ENCODE measurements around the gene ADORA3. TPM values are rescaled to one million over a fixed set of nuclear protein-coding genes. Genes with fewer than 3 reads are reported as not detected.
A peak's percentile ranks its signal among the peaks of the same experiment; 100 is the strongest.

ADORA3 gene
- total and polyA plus RNA-seq, 2 donors (not counting 1 experiment from before 2014, with no cell fraction given) = not detected

DNA sequence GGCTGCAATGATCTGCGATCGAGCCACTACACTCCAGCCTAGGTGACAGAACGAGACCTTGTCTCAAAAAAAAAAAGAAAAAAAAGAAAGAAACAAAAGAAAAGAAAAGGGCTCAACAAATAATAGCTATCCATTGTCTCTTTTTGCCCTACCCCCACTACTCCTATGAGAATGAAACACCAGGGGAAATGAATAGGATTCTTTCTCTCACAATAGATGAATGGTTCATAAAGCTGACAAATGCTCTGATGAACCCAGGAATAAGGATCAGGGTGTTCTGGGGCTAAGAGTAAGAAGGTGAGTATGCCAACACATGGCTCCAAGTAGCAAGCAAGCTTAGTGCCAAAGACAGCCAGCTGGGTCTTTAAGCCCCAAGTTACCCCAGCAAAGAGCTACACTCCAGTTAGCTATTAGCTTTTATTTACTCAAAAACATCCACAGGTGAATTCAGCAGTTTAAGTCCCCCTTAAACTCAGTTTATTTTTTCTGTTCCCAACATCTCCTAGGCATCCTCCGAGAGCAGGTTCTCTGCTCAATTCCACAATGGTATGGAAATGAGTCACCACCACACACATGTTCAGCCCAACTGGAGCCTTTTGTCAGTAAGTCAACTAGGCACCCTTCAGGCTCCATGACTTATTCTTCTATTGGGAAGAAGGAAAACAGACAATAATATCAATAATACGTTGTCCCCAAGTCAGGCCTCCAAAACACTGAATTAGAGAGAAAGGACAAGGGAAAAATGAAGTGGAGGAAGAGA lies 4.2 kb downstream of the ADORA3 start:
- TF ChIP-seq, protein P1, sequence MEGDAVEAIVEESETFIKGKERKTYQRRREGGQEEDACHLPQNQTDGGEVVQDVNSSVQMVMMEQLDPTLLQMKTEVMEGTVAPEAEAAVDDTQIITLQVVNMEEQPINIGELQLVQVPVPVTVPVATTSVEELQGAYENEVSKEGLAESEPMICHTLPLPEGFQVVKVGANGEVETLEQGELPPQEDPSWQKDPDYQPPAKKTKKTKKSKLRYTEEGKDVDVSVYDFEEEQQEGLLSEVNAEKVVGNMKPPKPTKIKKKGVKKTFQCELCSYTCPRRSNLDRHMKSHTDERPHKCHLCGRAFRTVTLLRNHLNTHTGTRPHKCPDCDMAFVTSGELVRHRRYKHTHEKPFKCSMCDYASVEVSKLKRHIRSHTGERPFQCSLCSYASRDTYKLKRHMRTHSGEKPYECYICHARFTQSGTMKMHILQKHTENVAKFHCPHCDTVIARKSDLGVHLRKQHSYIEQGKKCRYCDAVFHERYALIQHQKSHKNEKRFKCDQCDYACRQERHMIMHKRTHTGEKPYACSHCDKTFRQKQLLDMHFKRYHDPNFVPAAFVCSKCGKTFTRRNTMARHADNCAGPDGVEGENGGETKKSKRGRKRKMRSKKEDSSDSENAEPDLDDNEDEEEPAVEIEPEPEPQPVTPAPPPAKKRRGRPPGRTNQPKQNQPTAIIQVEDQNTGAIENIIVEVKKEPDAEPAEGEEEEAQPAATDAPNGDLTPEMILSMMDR (conservative IDR thresholded peaks at IDR 0.05 in 1 of 2, IDR thresholded peaks at IDR 0.05 in 1 of 2; ENCODE audit: low read depth in 1 of 2, low read length in 2 of 2) = no peak
- no peak for TF ChIP-seq EZH2 (IDR thresholded peaks at IDR 0.05; ENCODE audit: low read length, missing control alignments)
- Histone ChIP-seq H3K27ac (ENCODE audit: insufficient read depth, low read length) (no peak overlapping the region), H3K4me3 (replicated peaks in 1 of 4; ENCODE audit: control extremely low read depth in 1 of 4, insufficient read depth in 1 of 4, low read depth in 3 of 4, low read length in 4 of 4) (no peak overlapping the region), H3K4me1 (ENCODE audit: control insufficient read depth, extremely low read depth, insufficient read depth, low read length) (no peaks in the 10 kb centered on the region), H3K27me3 (ENCODE audit: control insufficient read depth, insufficient read depth, low read length) (peaks cover 11% of the 10 kb centered on the region), H3K9me3 (ENCODE audit: control insufficient read depth, insufficient read depth, low read depth, low read length) (no peaks in the 10 kb centered on the region), H3K79me2 (ENCODE audit: control insufficient read depth, insufficient read depth, low read length) (no peaks in the 10 kb centered on the region), H4K20me1 (ENCODE audit: control insufficient read depth, extremely low read depth, insufficient read depth, low read length) (no peaks in the 10 kb centered on the region), H3K9ac (ENCODE audit: insufficient read depth, low read length) (no peak overlapping the region), H3K36me3 (ENCODE audit: control insufficient read depth, insufficient read depth, low read length) (no peaks in the 10 kb centered on the region), H3K4me2 (ENCODE audit: extremely low read depth, insufficient read depth, low read length) (no peak overlapping the region), H2AFZ (ENCODE audit: low read length) (no peak overlapping the region)
- DNase-seq (ENCODE audit: low read depth in 2 of 2) = peak in 1 of 2 donors; percentile 10

- Histone ChIP-seq H2AFZ (ENCODE audit: low read length) (no peak overlapping the region), H3K27ac (ENCODE audit: insufficient read depth, low read length) (no peak overlapping the region), H3K9ac (ENCODE audit: insufficient read depth, low read length) (no peak overlapping the region), H4K20me1 (ENCODE audit: control insufficient read depth, extremely low read depth, insufficient read depth, low read length) (no peaks in the 10 kb centered on the region), H3K4me1 (ENCODE audit: control insufficient read depth, extremely low read depth, insufficient read depth, low read length) (no peaks in the 10 kb centered on the region), H3K4me2 (ENCODE audit: extremely low read depth, insufficient read depth, low read length) (no peak overlapping the region), H3K27me3 (ENCODE audit: control insufficient read depth, insufficient read depth, low read length) (peaks cover 20% of the 10 kb centered on the region), H3K79me2 (ENCODE audit: control insufficient read depth, insufficient read depth, low read length) (no peaks in the 10 kb centered on the region), H3K36me3 (ENCODE audit: control insufficient read depth, insufficient read depth, low read length) (no peaks in the 10 kb centered on the region), H3K9me3 (ENCODE audit: control insufficient read depth, insufficient read depth, low read depth, low read length) (no peaks in the 10 kb centered on the region), H3K4me3 (replicated peaks in 1 of 4; ENCODE audit: control extremely low read depth in 1 of 4, insufficient read depth in 1 of 4, low read depth in 3 of 4, low read length in 4 of 4) (no peak overlapping the region)
- no peak for DNase-seq (ENCODE audit: low read depth in 2 of 2)
- TF ChIP-seq EZH2 (IDR thresholded peaks at IDR 0.05; ENCODE audit: low read length, missing control alignments) = no peak
- TF ChIP-seq, protein P1 (conservative IDR thresholded peaks at IDR 0.05 in 1 of 2, IDR thresholded peaks at IDR 0.05 in 1 of 2; ENCODE audit: low read depth in 1 of 2, low read length in 2 of 2) = no peak
These were observed 5.8 kb downstream of the ADORA3 start for GRCh38 chr1:111497592-111497991.

DNA sequence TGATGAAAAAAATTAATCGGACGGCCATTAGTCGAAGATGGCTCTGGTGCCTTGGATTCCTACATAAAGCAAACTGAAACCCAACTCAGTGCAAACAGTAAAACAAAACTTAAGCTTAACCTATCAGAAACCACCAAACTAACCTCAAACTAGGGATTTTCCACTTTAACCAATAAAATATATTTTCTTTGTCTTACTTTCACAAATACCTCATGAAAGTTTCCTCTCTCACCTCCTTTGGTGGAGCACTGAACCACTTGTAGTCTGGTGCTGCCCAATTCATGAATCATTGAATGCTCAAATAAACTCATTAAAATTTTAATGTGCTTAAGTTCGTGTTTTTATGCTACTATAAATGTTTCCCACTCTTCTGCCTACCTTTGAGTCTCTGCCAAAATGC lies 7.0 kb downstream of the ADORA3 start:
- Histone ChIP-seq H3K27me3 (ENCODE audit: control insufficient read depth, insufficient read depth, low read length) (peaks cover 20% of the 10 kb centered on the region), H3K9ac (ENCODE audit: insufficient read depth, low read length) (no peak overlapping the region), H3K4me3 (replicated peaks in 1 of 4; ENCODE audit: control extremely low read depth in 1 of 4, insufficient read depth in 1 of 4, low read depth in 3 of 4, low read length in 4 of 4) (no peak overlapping the region), H3K4me2 (ENCODE audit: extremely low read depth, insufficient read depth, low read length) (no peak overlapping the region), H3K79me2 (ENCODE audit: control insufficient read depth, insufficient read depth, low read length) (no peaks in the 10 kb centered on the region), H2AFZ (ENCODE audit: low read length) (no peak overlapping the region), H3K36me3 (ENCODE audit: control insufficient read depth, insufficient read depth, low read length) (no peaks in the 10 kb centered on the region), H3K9me3 (ENCODE audit: control insufficient read depth, insufficient read depth, low read depth, low read length) (no peaks in the 10 kb centered on the region), H3K4me1 (ENCODE audit: control insufficient read depth, extremely low read depth, insufficient read depth, low read length) (no peaks in the 10 kb centered on the region), H4K20me1 (ENCODE audit: control insufficient read depth, extremely low read depth, insufficient read depth, low read length) (no peaks in the 10 kb centered on the region), H3K27ac (ENCODE audit: insufficient read depth, low read length) (no peak overlapping the region)
- no peak for DNase-seq (ENCODE audit: low read depth in 2 of 2)
- no peak for TF ChIP-seq EZH2 (IDR thresholded peaks at IDR 0.05; ENCODE audit: low read length, missing control alignments)
- TF ChIP-seq, protein P1 (conservative IDR thresholded peaks at IDR 0.05 in 1 of 2, IDR thresholded peaks at IDR 0.05 in 1 of 2; ENCODE audit: low read depth in 1 of 2, low read length in 2 of 2) = no peak
